Endothelial cell of umbilical vein (primary cell): ENCODE data around the gene EMD. TPM values are rescaled to one million over a fixed set of nuclear protein-coding genes. Genes with fewer than 3 reads are reported as not detected.

Experiments
- BruUV-seq: library from RNA; stranded (reverse); fragments of 400-500 nt; replicated peaks from 2 replicates; lab custom pipeline; 2021; lab: Mats Ljungman, UMichigan
- CTCF ChIA-PET: fragments of 300-600, 350-600 bp; sonication (Branson Sonifier 250); formaldehyde crosslinking; loops from one replicate; lab custom pipeline; 2021; ENCODE audit warnings: antibody characterized with exemption, inconsistent platforms; lab: Charles Lee
- POLR2A ChIA-PET: fragments of 300-600, 350-600 bp; sonication (Branson Sonifier 250); formaldehyde crosslinking; loops from one replicate; lab custom pipeline; 2021; ENCODE audit warnings: antibody characterized with exemption, inconsistent platforms; lab: Charles Lee
- DNase-seq: peaks from one replicate; pipeline ENCODE4 v3.0.0-alpha.2; 2011; ENCODE audit warnings: low read depth, low spot score
- FAIRE-seq: peaks from 2 replicates; lab custom pipeline; 2011; peaks lifted over from hg19 to GRCh38; lab: Jason Lieb, UNC
- H2AFZ ChIP-seq: 2 replicates; pipeline ENCODE4 v1.6.0; 2012; ENCODE audit warnings: low read depth, low read length, control low read depth, inconsistent platforms
- H3K27ac ChIP-seq: 2 replicates; pipeline ENCODE4 v1.5.1; 2011; ENCODE audit warnings: low read depth, mild to moderate bottlenecking, control low read depth, low read length, moderate library complexity; ENCODE audit not compliant: insufficient read depth
- H3K27me3 ChIP-seq, 2 experiments: 2 replicates each; pipeline versions ENCODE4 v1.6.0 to v1.6.1; 2011; ENCODE audit warnings: low read length in 2 of 2, mixed read lengths in 1 of 2; ENCODE audit not compliant: control insufficient read depth in 2 of 2, insufficient read depth in 2 of 2
- H3K36me3 ChIP-seq, 2 experiments: 2 replicates in 1 of 2; 3 replicates in 1 of 2; pipeline ENCODE4 v1.5.1; 2011; ENCODE audit warnings: low read length in 2 of 2, mild to moderate bottlenecking in 1 of 2, moderate library complexity in 1 of 2; ENCODE audit not compliant: control insufficient read depth in 2 of 2, insufficient read depth in 2 of 2; ENCODE audit errors: extremely low read depth in 1 of 2
- H3K4me1 ChIP-seq: 3 replicates; pipeline ENCODE4 v1.5.1; 2011; ENCODE audit warnings: mild to moderate bottlenecking, low read length; ENCODE audit not compliant: control insufficient read depth, insufficient read depth; ENCODE audit errors: extremely low read depth
- H3K4me2 ChIP-seq: 2 replicates; pipeline ENCODE4 v1.6.1; 2011; ENCODE audit warnings: low read length, control low read depth, mixed read lengths; ENCODE audit not compliant: insufficient read depth
- H3K4me3 ChIP-seq, 3 experiments: fragments of 200-600 bp in 1 of 3; sonication (generic), shearing (Covaris generic) in 1 of 3; replicated peaks in 1 of 3; 2 replicates each; pipeline ENCODE4 v1.5.1; 2011 to 2016; ENCODE audit warnings: control low read depth in 3 of 3, low read length in 3 of 3, mild to moderate bottlenecking in 2 of 3, inconsistent platforms in 1 of 3, low read depth in 1 of 3, moderate library complexity in 1 of 3; ENCODE audit not compliant: insufficient read depth in 1 of 3
- H3K79me2 ChIP-seq: 2 replicates; pipeline ENCODE4 v1.6.0; 2012; ENCODE audit warnings: low read length, inconsistent platforms; ENCODE audit not compliant: control insufficient read depth, insufficient read depth
- H3K9ac ChIP-seq: replicated peaks from 2 replicates; pipeline ENCODE3; 2011; ENCODE audit warnings: low read length, control low read depth; ENCODE audit not compliant: insufficient read depth; ENCODE audit errors: extremely low read depth
- H3K9me1 ChIP-seq: replicated peaks from 3 replicates; pipeline ENCODE4 v1.6.0; 2011; ENCODE audit warnings: mild to moderate bottlenecking, low read length; ENCODE audit not compliant: control insufficient read depth, insufficient read depth; ENCODE audit errors: extremely low read depth
- H3K9me3 ChIP-seq: replicated peaks from 2 replicates; pipeline ENCODE4 v1.5.1; 2012; ENCODE audit warnings: low read length, inconsistent platforms; ENCODE audit not compliant: control insufficient read depth, insufficient read depth
- H4K20me1 ChIP-seq: replicated peaks from 2 replicates; pipeline ENCODE3; 2011; ENCODE audit warnings: mild to moderate bottlenecking, low read length; ENCODE audit not compliant: control insufficient read depth, insufficient read depth; ENCODE audit errors: extremely low read depth
- CTCF ChIP-seq, 2 donors: IDR thresholded peaks; 1 replicate in 1 of 2; 2 replicates in 1 of 2; pipeline ENCODE4 v1.5.1; 2011; ENCODE audit warnings: low read length in 2 of 2, mild to moderate bottlenecking in 2 of 2, moderate library complexity in 2 of 2, control low read depth in 1 of 2, inconsistent platforms in 1 of 2, low read depth in 1 of 2; ENCODE audit not compliant: insufficient read depth in 1 of 2; ENCODE audit errors: extremely low read depth in 1 of 2
- EZH2 ChIP-seq: IDR thresholded peaks from 2 replicates; pipeline ENCODE4 v1.6.1; 2012; ENCODE audit warnings: borderline replicate concordance, low read depth, mild to moderate bottlenecking, moderate library complexity, low read length, inconsistent platforms; ENCODE audit not compliant: severe bottlenecking
- FOS ChIP-seq: IDR thresholded peaks from 2 replicates; pipeline ENCODE4 v1.6.1; 2011; ENCODE audit warnings: mild to moderate bottlenecking, low read length, moderate library complexity, borderline replicate concordance; ENCODE audit not compliant: insufficient read depth
- GATA2 ChIP-seq: IDR thresholded peaks from 2 replicates; pipeline ENCODE4 v1.7.0; 2011; ENCODE audit warnings: low read depth, mild to moderate bottlenecking, moderate library complexity, mixed read lengths, low read length; ENCODE audit not compliant: insufficient read length, insufficient read depth
- JUN ChIP-seq: IDR thresholded peaks from 2 replicates; pipeline ENCODE4 v1.6.1; 2011; ENCODE audit warnings: borderline replicate concordance, low read depth; ENCODE audit not compliant: insufficient read length, insufficient read depth
- MYC ChIP-seq: IDR thresholded peaks from one replicate; pipeline ENCODE4 v1.6.1; 2011; ENCODE audit warnings: mild to moderate bottlenecking, low read depth, low read length
- POLR2A ChIP-seq: IDR thresholded peaks from 2 replicates; pipeline ENCODE4 v1.6.1; 2012; ENCODE audit warnings: low read depth, mild to moderate bottlenecking, control low read depth, low read length
- POLR2AphosphoS5 ChIP-seq: IDR thresholded peaks from 2 replicates; pipeline ENCODE4 v1.6.1; 2012; ENCODE audit warnings: low read depth, mild to moderate bottlenecking, control low read depth, low read length, moderate library complexity; ENCODE audit not compliant: insufficient read depth
- dilution Hi-C: fragments of 300-500 bp; cut with MboI; formaldehyde crosslinking; loops from one replicate; pipeline ENCODE4 v1.15.0; 2019; ENCODE audit warnings: low sequenced_read_pairs; ENCODE audit not compliant: extremely low pct_ligation_motif_present
- intact Hi-C: fragments of 100-400 bp; cut with micrococcal nuclease; formaldehyde crosslinking; loops from one replicate; pipeline ENCODE4 v1.10.0; 2022
- polyA plus RNA-seq, 4 experiments: library from polyadenylated mRNA; depleted of rRNA in 3 of 4; stranded (reverse) in 3 of 4; unstranded in 1 of 4; fragments of >200 nt; gene quantifications; 2 replicates each; pipeline versions ENCODE4 v1.2.1 to v1.2.3, GENCODE V29; 2011 to 2012; ENCODE audit warnings: missing spikeins in 1 of 4
- total RNA-seq: library from RNA; stranded (reverse); gene quantifications from 2 replicates; pipeline ENCODE4 v1.2.3, GENCODE V29; 2021
- TF ChIP-seq, protein P1 (sequence below): IDR thresholded peaks from 2 replicates; pipeline ENCODE4 v1.6.1; 2011; ENCODE audit not compliant: insufficient read depth, insufficient read length

The EMD gene
- total and polyA plus RNA-seq, 2 donors (not counting 3 experiments of a cell fraction or from before 2014, with no cell fraction given), result 50.6 to 76.8 TPM

DNA sequence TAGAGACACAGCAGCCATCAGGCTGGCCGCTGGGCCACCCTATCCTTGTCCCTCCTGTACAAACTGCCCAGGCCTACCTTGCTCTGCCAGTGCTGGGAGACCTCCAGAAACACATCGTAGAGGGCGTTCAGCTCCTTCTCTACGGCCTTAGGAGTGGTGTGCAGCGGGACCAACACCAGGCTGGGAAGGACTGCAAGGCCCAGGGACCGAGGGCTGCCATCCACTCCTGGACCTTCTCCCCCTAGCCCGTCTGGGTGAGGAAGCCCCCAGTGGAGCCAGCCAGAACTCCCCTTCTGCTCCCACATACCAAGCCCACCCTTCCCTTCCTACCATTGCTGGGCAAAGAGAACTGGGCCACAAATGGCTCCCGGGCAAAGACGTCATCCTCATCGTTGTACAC, 24.1 kb downstream of the EMD start:
- no peak for FAIRE-seq
- Histone ChIP-seq H3K4me2 (no peak overlapping the region), H3K36me3 (peaks cover 15 to 18% of the 10 kb centered on the region in 2 experiments), H3K9me1 (no peaks in the 10 kb centered on the region), H4K20me1 (no peaks in the 10 kb centered on the region), H3K4me1 (peaks cover 10% of the 10 kb centered on the region), H3K27me3 (no peaks in the 10 kb centered on the region), H3K4me3 (no peak overlapping the region), H3K79me2 (peaks cover 24% of the 10 kb centered on the region), H3K9ac (no peak overlapping the region), H3K27ac (no peak overlapping the region), H2AFZ (no peak overlapping the region), H3K9me3 (no peaks in the 10 kb centered on the region)
- POLR2A ChIA-PET, result no interaction called here
- BruUV-seq, result no TSS peak
- DNase-seq, result no peak
- dilution Hi-C loops, result no loop called here
- CTCF ChIA-PET, result no interaction called here
- intact Hi-C loops, result no loop called here
- no peak for TF ChIP-seq GATA2
- TF ChIP-seq, protein P1, sequence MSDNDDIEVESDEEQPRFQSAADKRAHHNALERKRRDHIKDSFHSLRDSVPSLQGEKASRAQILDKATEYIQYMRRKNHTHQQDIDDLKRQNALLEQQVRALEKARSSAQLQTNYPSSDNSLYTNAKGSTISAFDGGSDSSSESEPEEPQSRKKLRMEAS, result no peak
- no peak for TF ChIP-seq MYC
- no peak for TF ChIP-seq FOS
- TF ChIP-seq CTCF (IDR thresholded peaks at IDR 0.05; ENCODE audit: extremely low read depth in 1 of 2, insufficient read depth in 1 of 2, low read depth in 1 of 2, low read length in 2 of 2), result no peak
- no peak for TF ChIP-seq POLR2AphosphoS5
- no peak for TF ChIP-seq EZH2
- no peak for TF ChIP-seq JUN
- TF ChIP-seq POLR2A, result no peak
